ENCODE results near the gene PCYT2. TPM values are rescaled to one million over a fixed set of nuclear protein-coding genes. Genes with fewer than 3 reads are reported as not detected.

Gene PCYT2
- total RNA-seq, 2 experiments from 2014 or later, result 48.5 TPM

DNA sequence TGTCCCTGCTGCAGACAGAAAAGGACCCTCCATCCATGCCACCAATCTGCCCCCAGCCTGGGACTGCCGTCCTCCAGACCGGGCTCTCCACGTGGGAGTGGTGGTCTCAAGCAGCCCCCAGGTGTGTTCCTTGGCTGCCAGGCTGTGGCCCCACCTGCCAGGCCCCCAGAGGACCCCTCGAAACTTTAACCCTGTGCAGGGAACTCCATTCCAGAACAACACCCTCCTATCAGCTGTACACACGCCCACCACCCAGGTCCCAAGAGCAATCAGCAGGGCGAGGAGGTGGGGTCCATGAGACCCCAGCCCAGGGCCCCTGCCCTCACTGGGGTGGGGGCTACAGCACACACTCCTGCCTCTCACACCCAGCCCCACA lies 24.5 kb upstream of the PCYT2 start:
- CTCF ChIA-PET, result interaction anchor here (1.2 kb wide), 1 partner anchor 24 kb away, joined by 4 read pairs; no protein-coding TSS in a partner anchor
- Mint-ChIP-seq H3K9me3 (ENCODE audit: low read depth) (no peaks in the 10 kb centered on the region), H3K27ac (no peak overlapping the region), H3K36me3 (no peaks in the 10 kb centered on the region), H3K4me3 (peak overlapping the region; percentile 43), H3K4me1 (peaks cover 21% of the 10 kb centered on the region), H3K27me3 (peaks cover 5% of the 10 kb centered on the region)
- no peak for ATAC-seq
- DNase-seq, result no peak

- no peaks in the 10 kb centered on the region for H3K9me3 Mint-ChIP-seq (ENCODE audit: low read depth)
- no peak for ATAC-seq
- no peak overlapping the region for H3K27ac Mint-ChIP-seq
- H3K4me3 Mint-ChIP-seq, result no peak overlapping the region
- peaks cover 21% of the 10 kb centered on the region for H3K4me1 Mint-ChIP-seq
- H3K36me3 Mint-ChIP-seq, result no peaks in the 10 kb centered on the region
- CTCF ChIA-PET, result interaction anchor here (1.2 kb wide), 1 partner anchor 24 kb away, joined by 4 read pairs; no protein-coding TSS in a partner anchor
- no peak for DNase-seq
- H3K27me3 Mint-ChIP-seq, result no peaks in the 10 kb centered on the region
These were observed 23.9 kb upstream of the PCYT2 start for GRCh38 chr17:81934850-81935708.

DNA sequence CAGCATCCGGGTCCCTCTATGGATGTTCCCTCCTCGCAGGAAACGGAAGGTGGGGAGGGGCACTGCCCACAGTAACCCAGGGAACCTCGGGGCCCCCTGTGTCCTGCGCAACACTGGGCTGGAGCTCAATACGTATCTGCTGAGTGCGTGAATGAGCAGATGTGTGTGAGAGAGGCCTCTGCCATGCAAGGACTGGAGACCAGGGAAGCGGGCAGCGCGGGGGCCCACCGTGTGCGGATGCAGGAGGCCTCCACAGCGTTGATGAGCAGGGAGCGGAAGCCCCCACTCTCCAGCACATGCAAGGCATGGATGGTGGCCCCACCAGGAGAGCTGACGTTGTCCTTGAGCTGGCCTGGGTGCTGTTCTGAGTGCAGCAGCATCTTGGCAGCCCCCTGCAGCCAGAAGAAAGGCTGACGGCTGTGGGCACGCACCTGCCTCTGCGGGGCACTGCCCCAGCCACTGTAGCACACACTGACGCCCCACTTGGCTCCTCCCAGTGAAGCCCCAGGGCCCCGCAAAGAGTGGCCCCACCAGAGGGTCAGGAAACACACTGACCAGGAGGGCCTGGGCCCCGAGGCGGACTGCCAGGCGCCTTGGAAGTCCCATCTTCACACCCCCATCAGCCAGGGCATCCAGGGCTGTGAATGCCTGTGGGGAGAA lies 23.0 kb upstream of the PCYT2 start:
- Mint-ChIP-seq H3K27me3 (no peaks in the 10 kb centered on the region), H3K4me3 (no peak overlapping the region), H3K9me3 (ENCODE audit: low read depth) (no peaks in the 10 kb centered on the region), H3K4me1 (peaks cover 21% of the 10 kb centered on the region), H3K36me3 (no peaks in the 10 kb centered on the region), H3K27ac (no peak overlapping the region)
- CTCF ChIA-PET, result interaction anchor here (1.5 kb wide), 1 partner anchor 88 kb away, joined by 5 read pairs; the partner anchor contains the start of gene CENPX
- ATAC-seq, result no peak
- no peak for DNase-seq

DNA sequence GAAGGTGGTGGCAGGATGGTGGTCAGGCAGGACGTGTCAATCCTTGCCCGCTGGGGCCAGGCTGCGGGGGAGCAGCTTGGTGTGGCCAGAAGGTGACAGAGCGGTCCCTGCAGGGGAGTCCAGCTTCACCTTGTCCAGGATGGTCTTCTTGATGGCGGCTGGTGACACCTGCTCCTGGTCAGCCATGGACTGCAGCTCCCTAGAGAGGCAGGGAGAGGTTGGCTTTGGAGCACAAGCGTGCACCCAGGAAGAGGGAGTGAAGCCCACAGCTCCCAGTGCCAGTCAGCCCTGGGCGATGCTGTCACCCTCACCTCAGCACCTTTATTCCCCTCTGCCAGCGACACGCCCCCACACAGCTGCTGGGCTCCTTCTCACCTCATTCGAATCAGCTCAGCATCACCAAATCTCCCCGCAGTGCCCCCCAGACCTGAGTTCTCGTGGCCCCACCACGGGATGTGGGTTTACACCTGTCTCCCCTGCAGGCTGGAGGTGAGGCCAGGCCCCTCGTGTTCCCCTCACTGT lies 22.0 kb upstream of the PCYT2 start:
- ATAC-seq (no peak), DNase-seq (no peak)
- Mint-ChIP-seq H3K27ac (no peak overlapping the region), H3K4me1 (peaks cover 27% of the 10 kb centered on the region), H3K36me3 (no peaks in the 10 kb centered on the region), H3K9me3 (ENCODE audit: low read depth) (no peaks in the 10 kb centered on the region), H3K27me3 (peaks cover 2% of the 10 kb centered on the region), H3K4me3 (no peak overlapping the region)
- CTCF ChIA-PET, result interaction anchor here (0.7 to 2.3 kb wide), 3 partner anchors 26 to 104 kb away, joined by 3 to 7 read pairs (median 5); partner anchors contain the start of genes CENPX and DCXR

DNA sequence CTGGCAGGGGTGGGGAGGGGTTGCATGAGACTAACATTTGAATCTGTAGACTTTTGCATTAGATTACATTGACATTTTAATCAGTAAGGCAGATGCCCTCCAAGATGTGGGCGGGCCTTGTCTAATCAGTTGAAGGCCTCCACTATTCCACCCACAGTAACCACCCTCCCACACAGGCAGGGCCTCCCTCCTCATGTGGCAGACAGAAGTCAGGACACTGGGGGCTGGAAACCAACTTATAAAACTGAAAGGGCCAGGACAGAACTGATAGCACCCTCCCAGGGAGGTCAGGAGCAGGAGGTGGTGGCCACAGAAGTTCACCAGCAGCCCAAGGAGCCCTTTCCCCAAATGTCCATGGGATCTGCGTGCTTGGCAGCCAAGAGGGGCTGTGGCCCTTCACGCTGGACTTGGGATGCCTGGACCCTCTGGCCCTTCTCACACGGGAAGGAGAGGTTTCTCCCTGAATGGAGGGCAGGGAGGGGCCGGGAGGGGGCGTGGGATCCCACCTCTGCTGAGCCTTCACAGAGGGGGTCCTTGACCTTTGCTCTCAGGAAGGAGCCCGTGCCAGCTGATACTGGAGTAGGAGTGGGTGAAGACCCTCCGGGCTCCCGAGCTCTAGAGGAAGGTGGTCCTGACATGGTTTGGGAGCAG lies 21.3 kb upstream of the PCYT2 start:
- H3K27ac Mint-ChIP-seq, result no peak overlapping the region
- ATAC-seq (no peak), DNase-seq (no peak)
- no peaks in the 10 kb centered on the region for H3K9me3 Mint-ChIP-seq (ENCODE audit: low read depth)
- peaks cover 22% of the 10 kb centered on the region for H3K4me1 Mint-ChIP-seq
- no peaks in the 10 kb centered on the region for H3K36me3 Mint-ChIP-seq
- peaks cover 2% of the 10 kb centered on the region for H3K27me3 Mint-ChIP-seq
- CTCF ChIA-PET, result interaction anchor here (0.7 to 2.3 kb wide), 2 partner anchors 27 to 105 kb away, joined by 3 to 7 read pairs; partner anchors contain the start of gene DCXR
- H3K4me3 Mint-ChIP-seq, result no peak overlapping the region

DNA sequence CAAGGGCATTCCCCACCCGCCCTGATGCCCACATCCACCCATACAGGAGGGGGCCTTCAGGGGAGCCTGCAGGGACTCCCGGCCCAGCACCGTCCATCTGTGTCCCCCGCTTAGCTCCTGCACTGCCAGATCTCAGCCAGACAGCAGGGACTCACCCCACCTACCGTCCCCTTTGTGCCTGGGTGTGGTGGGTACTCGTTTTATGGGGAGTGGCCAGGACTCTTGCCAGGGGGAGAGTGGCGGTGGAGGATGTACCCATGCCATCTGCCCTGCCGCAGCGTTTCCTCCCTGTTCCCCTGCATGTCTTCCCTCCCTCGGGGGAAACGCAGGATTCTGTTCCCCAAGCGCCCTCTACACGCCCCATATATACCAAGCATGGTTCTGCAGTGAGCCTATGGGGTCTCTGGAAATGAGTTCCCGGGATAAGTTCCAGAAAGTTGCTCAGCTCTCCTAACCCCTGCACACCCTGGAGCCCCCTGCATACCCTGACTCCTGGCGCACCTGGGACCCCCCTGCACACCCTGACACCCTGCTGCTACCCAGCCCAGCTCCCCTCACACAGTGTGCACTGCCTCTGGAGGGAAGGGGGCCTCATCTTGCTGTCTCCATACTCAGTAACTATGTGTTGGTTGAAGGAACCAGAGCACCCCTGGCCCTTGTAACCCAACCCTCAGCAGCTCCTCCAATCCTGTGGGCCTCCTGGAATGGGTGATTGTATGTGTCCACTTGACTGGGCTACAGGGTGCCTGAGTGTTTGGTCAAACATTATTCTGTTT lies 20.5 kb upstream of the PCYT2 start:
- DNase-seq, result no peak
- CTCF ChIA-PET, result interaction anchor here (1.8 to 2.3 kb wide), 2 partner anchors 28 kb away, joined by 7 to 10 read pairs; no protein-coding TSS in a partner anchor
- H3K27ac Mint-ChIP-seq, result no peak overlapping the region
- H3K4me3 Mint-ChIP-seq, result no peak overlapping the region
- peaks cover 2% of the 10 kb centered on the region for H3K27me3 Mint-ChIP-seq
- peaks cover 22% of the 10 kb centered on the region for H3K4me1 Mint-ChIP-seq
- no peaks in the 10 kb centered on the region for H3K36me3 Mint-ChIP-seq
- H3K9me3 Mint-ChIP-seq (ENCODE audit: low read depth), result no peaks in the 10 kb centered on the region
- no peak for ATAC-seq

DNA sequence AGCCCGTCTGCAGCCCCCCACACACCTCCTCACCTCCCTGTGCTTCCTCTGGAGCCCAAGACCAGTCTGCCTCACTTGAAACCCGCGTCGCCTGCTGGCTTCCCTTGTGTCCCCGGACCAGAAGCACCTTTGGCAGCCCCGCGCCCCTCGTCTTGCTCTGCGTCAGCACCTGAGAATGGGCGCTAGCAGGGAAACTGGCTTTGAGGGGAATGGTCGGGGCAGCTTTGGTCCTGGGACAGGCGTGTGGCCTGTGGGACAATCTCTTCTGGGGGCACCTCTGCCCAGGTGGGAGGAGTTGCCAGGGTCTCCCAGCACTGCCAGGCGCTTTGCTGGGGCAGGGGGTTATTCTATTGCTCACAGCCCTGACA lies 20.0 kb upstream of the PCYT2 start:
- CTCF ChIA-PET, result interaction anchor here (1.8 kb wide), 1 partner anchor 28 kb away, joined by 10 read pairs; no protein-coding TSS in a partner anchor
- Mint-ChIP-seq H3K27me3 (peaks cover 2% of the 10 kb centered on the region), H3K4me3 (no peak overlapping the region)

DNA sequence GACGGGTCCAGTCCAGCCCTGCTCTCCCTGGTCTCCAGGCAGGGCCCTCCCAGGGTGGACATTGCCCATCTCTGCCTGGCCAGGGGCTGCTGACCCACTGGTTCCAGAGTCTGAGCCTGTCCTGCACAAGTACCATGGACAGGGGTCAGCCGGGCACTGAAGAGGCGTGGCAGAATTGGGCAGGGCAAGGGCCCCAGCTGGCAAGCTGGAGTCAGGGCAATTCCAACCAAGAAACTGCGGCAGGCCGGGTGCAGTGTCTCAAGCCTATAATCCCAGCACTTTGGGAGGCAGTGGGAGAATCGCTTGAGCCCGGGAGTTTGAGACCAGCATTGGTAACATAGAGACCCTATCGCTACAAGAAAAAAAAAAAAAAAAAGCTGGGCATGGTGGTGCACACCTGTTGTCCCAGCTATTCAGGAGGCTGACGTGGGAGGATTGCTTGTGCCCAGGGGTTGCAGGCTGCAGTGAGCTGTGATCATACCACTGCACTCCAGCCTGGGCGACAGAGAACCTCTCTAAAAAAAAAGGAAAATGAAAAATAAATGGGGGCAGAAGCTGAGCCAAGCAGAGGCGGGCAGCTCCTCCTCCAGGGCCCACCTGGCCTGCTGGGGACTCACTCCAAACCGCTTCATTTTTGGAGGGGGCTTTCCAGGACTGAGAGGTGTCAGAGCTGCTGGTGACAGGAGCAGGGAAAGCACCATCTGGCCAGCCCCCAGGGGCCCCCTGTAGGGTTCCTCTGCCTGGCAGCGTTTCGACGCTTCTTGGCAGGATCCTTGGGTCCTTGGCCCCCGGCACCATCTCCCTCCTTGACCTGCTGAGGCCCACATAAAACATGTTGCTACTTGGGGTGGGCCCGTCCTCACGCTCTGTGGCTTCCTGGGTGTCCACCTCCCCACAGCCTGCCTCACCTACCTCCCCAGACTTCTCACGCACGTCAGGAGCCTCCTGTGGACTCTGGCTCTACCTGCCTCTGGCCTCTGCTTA lies 19.2 kb upstream of the PCYT2 start:
- no peak overlapping the region for H3K4me3 Mint-ChIP-seq
- H3K27ac Mint-ChIP-seq, result no peak overlapping the region
- no peaks in the 10 kb centered on the region for H3K9me3 Mint-ChIP-seq (ENCODE audit: low read depth)
- CTCF ChIA-PET, result interaction anchor here (0.6 to 1.8 kb wide), 2 partner anchors 29 to 89 kb away, joined by 3 to 10 read pairs; no protein-coding TSS in a partner anchor
- peaks cover 2% of the 10 kb centered on the region for H3K27me3 Mint-ChIP-seq
- DNase-seq (no peak), ATAC-seq (no peak)
- H3K4me1 Mint-ChIP-seq, result peaks cover 25% of the 10 kb centered on the region
- no peaks in the 10 kb centered on the region for H3K36me3 Mint-ChIP-seq

More for the DNA sequence above, 20.0 kb upstream of the PCYT2 start:
- ATAC-seq, result no peak
- Mint-ChIP-seq H3K27ac (no peak overlapping the region), H3K9me3 (ENCODE audit: low read depth) (no peaks in the 10 kb centered on the region), H3K36me3 (no peaks in the 10 kb centered on the region), H3K4me1 (peaks cover 24% of the 10 kb centered on the region)
- DNase-seq, result no peak

GRCh38 chr17:81929253-81930141 lies 18.3 kb upstream of the PCYT2 start:
- peaks cover 2% of the 10 kb centered on the region for H3K27me3 Mint-ChIP-seq
- no peak overlapping the region for H3K27ac Mint-ChIP-seq
- peaks cover 30% of the 10 kb centered on the region for H3K4me1 Mint-ChIP-seq
- CTCF ChIA-PET, result interaction anchor here (1.8 to 2.3 kb wide), 3 partner anchors 30 to 101 kb away, joined by 6 to 14 read pairs (median 10); partner anchors contain the start of gene ANAPC11
- H3K36me3 Mint-ChIP-seq, result no peaks in the 10 kb centered on the region
- H3K9me3 Mint-ChIP-seq (ENCODE audit: low read depth), result no peaks in the 10 kb centered on the region
- no peak for DNase-seq
- ATAC-seq, result no peak
- peak overlapping the region; percentile 24 for H3K4me3 Mint-ChIP-seq

- CTCF ChIA-PET, result interaction anchor here (1.0 to 3.6 kb wide), 7 partner anchors 8 to 197 kb away, joined by 3 to 26 read pairs (median 7); partner anchors contain the start of genes ANAPC11, CENPX, LRRC45 and PYCR1
- no peaks in the 10 kb centered on the region for H3K36me3 Mint-ChIP-seq
- H3K27me3 Mint-ChIP-seq, result peaks cover 2% of the 10 kb centered on the region
- no peak overlapping the region for H3K27ac Mint-ChIP-seq
- no peak for ATAC-seq
- no peaks in the 10 kb centered on the region for H3K9me3 Mint-ChIP-seq (ENCODE audit: low read depth)
- no peak for DNase-seq
- peak overlapping the region; percentile 57 for H3K4me3 Mint-ChIP-seq
- peaks cover 32% of the 10 kb centered on the region for H3K4me1 Mint-ChIP-seq
These were observed 17.5 kb upstream of the PCYT2 start for GRCh38 chr17:81928544-81929252.
